K562 (cell line): ENCODE results near the gene ETV7. TPM values are rescaled to one million over a fixed set of nuclear protein-coding genes. Genes with fewer than 3 reads are reported as not detected.

Experiments
- ATF7 ChIP-seq: fragments of 450-650 bp; IDR thresholded peaks from 2 replicates; pipeline ENCODE4 v1.7.1; 2014; ENCODE audit warnings: mild to moderate bottlenecking, moderate library complexity
- CTCF ChIP-seq, 3 experiments: IDR thresholded peaks in 2 of 3; conservative IDR thresholded peaks in 1 of 3; 2 replicates each; pipeline ENCODE4 v1.5.1; 2011 to 2012; ENCODE audit warnings: low read length in 3 of 3, mild to moderate bottlenecking in 3 of 3, control low read depth in 2 of 3, improper control_type of control experiment in 1 of 3, inconsistent platforms in 1 of 3, low read depth in 1 of 3, mixed read lengths in 1 of 3, moderate library complexity in 1 of 3; ENCODE audit not compliant: insufficient read depth in 2 of 3
- ELF1 ChIP-seq: fragments of 200-800 bp; sonication (Bioruptor generic); IDR thresholded peaks from 2 replicates; pipeline ENCODE4 v1.6.1; 2016; ENCODE audit warnings: missing genetic modification characterization, missing compliant biosample characterization
- ETV6 ChIP-seq, 3 experiments: fragments of 150-350 bp in 1 of 3; sonication (generic) in 1 of 3; formaldehyde crosslinking in 1 of 3; IDR thresholded peaks; 2 replicates each; pipeline versions ENCODE4 v1.6.1 to v1.8.0; 2014 to 2022; ENCODE audit warnings: borderline replicate concordance in 2 of 3, low read depth in 2 of 3, antibody characterized with exemption in 1 of 3, low read length in 1 of 3, mild to moderate bottlenecking in 1 of 3, missing genetic modification reagents in 1 of 3
- EWSR1 ChIP-seq: fragments of 450-650 bp; IDR thresholded peaks from 2 replicates; pipeline ENCODE4 v1.6.1; 2018; ENCODE audit warnings: borderline replicate concordance, mild to moderate bottlenecking, low read depth, moderate library complexity; ENCODE audit not compliant: partially characterized antibody
- HSF4 ChIP-seq: fragments of 250-450 bp; sonication (Bioruptor Pico); IDR thresholded peaks from 2 replicates; pipeline ENCODE4 v2.1.2; 2022; ENCODE audit warnings: mild to moderate bottlenecking, moderate library complexity, borderline replicate concordance
- IFI16 ChIP-seq: fragments of 250-450 bp; sonication (Bioruptor Pico); IDR thresholded peaks from 2 replicates; pipeline ENCODE4 v2.1.2; 2022; ENCODE audit warnings: mild to moderate bottlenecking, inconsistent platforms
- KDM4B ChIP-seq, 2 experiments: fragments of 450-650 bp in 1 of 2; sonication (generic) in 1 of 2; IDR thresholded peaks; 2 replicates each; pipeline ENCODE4 v1.6.1; 2016 to 2017; ENCODE audit warnings: borderline replicate concordance in 2 of 2, antibody characterized with exemption in 1 of 2, low read depth in 1 of 2, mild to moderate bottlenecking in 1 of 2
- MEF2D ChIP-seq: conservative IDR thresholded peaks from 2 replicates; pipeline ENCODE4 v1.6.1; 2016; ENCODE audit warnings: low read depth, missing genetic modification characterization, missing compliant biosample characterization
- MTF1 ChIP-seq: fragments of 250-450 bp; sonication (Bioruptor Pico); IDR thresholded peaks from 2 replicates; pipeline ENCODE4 v1.9.0; 2021; ENCODE audit warnings: moderate library complexity, mild to moderate bottlenecking, inconsistent platforms, borderline replicate concordance
- PHTF2 ChIP-seq: fragments of 250-450 bp; sonication (Bioruptor Pico); IDR thresholded peaks from 2 replicates; pipeline ENCODE4 v1.5.0; 2021; ENCODE audit warnings: mild to moderate bottlenecking
- POLR2B ChIP-seq: fragments of 450-650 bp; IDR thresholded peaks from 2 replicates; pipeline ENCODE4 v1.6.1; 2018; ENCODE audit warnings: low read depth; ENCODE audit not compliant: partially characterized antibody
- TRIM28 ChIP-seq: fragments of 450-650 bp; IDR thresholded peaks from 2 replicates; pipeline ENCODE4 v1.6.1; 2017
- ZBTB17 ChIP-seq: fragments of 450-650 bp; formaldehyde crosslinking; IDR thresholded peaks from 2 replicates; pipeline ENCODE4 v1.4.0; 2020; ENCODE audit warnings: mild to moderate bottlenecking
- ZBTB34 ChIP-seq: fragments of 250-450 bp; sonication (Bioruptor Pico); IDR thresholded peaks from 2 replicates; pipeline ENCODE4 v1.8.0; 2021; ENCODE audit warnings: mild to moderate bottlenecking, moderate library complexity
- ZBTB43 ChIP-seq: sonication (generic); formaldehyde crosslinking; IDR thresholded peaks from 2 replicates; pipeline ENCODE4 v1.8.0; 2023; ENCODE audit warnings: mild to moderate bottlenecking, missing genetic modification reagents
- ZNF316 ChIP-seq: fragments of 450-650 bp; IDR thresholded peaks from 2 replicates; pipeline ENCODE4 v1.6.1; 2016
- ZZZ3 ChIP-seq: fragments of 450-650 bp; IDR thresholded peaks from 2 replicates; pipeline ENCODE4 v1.6.1; 2016; ENCODE audit warnings: antibody characterized with exemption, mild to moderate bottlenecking, moderate library complexity
- polyA plus RNA-seq, 8 experiments: library from polyadenylated mRNA; depleted of rRNA in 4 of 8; stranded (reverse) in 5 of 8; unstranded in 3 of 8; fragments of >200 nt; fragmentation: Nextera tagmentation in 2 of 8; fragmentation: Illumina TruSeq in 1 of 8; extraction: Ambion mirVana in 2 of 8; extraction: Trizol in 1 of 8; gene quantifications; 2 replicates each; pipeline versions ENCODE4 v1.2.1 to v1.2.3, GENCODE V29; 2011 to 2014; ENCODE audit warnings: inconsistent platforms in 1 of 8, missing spikeins in 1 of 8
- total RNA-seq, 7 experiments: library from RNA; depleted of rRNA in 6 of 7; stranded (reverse); fragments of >200 nt in 6 of 7; fragmentation: Illumina TruSeq in 2 of 7; extraction: Trizol in 2 of 7; gene quantifications; 2 replicates each; pipeline versions ENCODE4 v1.2.1 to v1.2.3, GENCODE V29; 2011 to 2021; ENCODE audit warnings: low replicate concordance in 1 of 7
- TF ChIP-seq, protein P1 (sequence below), 3 experiments: fragments of 200-800 bp in 1 of 3; fragments of 250-450 bp in 1 of 3; fragments of 450-650 bp in 1 of 3; sonication (Bioruptor Pico) in 1 of 3; sonication (Bioruptor generic) in 1 of 3; formaldehyde crosslinking in 1 of 3; IDR thresholded peaks; 2 replicates each; pipeline versions ENCODE4 v1.6.1 to v1.8.0; 2016 to 2022; ENCODE audit warnings: mild to moderate bottlenecking in 2 of 3, missing genetic modification characterization in 2 of 3, missing compliant biosample characterization in 1 of 3, moderate library complexity in 1 of 3

Gene ETV7
- total and polyA plus RNA-seq, 9 of the 15 experiments (the other 6 are each of a cell fraction or from before 2014, with no cell fraction given), result 0.07 to 0.22 (median 0.14) TPM; not detected in 3

DNA sequence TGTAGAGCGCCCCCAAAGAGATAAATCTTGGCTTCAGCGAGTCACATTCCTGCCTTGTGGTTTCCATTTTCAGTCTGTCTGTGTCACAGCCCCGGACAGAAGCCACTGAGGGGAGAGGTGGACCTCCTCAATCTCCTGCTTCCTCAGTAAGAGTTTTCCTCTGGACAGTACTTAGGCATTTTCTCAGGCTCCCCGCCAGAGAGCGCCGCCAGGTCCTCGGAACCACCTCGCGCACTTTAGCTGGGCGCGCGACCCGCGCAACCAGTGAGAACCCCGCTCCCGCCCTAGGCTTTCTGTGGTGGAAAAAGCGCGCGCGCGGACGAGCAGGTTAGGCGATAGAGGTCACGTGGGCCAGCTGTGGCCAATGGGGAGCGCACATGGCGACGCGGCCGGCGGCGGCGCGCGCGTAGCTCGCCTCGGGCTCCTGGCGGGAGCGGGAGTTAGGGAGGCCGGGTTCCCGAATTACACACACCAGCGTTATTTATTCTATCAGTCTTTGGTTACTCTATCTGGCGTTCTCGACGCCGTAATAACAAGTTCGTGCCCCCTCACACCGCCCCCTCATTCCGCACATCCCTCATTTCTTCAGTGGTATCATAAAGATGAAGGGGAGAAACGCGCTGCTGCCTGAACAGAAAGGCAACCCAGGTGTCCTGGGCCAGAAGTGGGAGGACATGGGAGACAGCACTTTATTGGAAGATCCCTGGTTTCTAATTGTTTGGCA is 35.8 kb upstream of the ETV7 start (continued):
- TF ChIP-seq, protein P1, sequence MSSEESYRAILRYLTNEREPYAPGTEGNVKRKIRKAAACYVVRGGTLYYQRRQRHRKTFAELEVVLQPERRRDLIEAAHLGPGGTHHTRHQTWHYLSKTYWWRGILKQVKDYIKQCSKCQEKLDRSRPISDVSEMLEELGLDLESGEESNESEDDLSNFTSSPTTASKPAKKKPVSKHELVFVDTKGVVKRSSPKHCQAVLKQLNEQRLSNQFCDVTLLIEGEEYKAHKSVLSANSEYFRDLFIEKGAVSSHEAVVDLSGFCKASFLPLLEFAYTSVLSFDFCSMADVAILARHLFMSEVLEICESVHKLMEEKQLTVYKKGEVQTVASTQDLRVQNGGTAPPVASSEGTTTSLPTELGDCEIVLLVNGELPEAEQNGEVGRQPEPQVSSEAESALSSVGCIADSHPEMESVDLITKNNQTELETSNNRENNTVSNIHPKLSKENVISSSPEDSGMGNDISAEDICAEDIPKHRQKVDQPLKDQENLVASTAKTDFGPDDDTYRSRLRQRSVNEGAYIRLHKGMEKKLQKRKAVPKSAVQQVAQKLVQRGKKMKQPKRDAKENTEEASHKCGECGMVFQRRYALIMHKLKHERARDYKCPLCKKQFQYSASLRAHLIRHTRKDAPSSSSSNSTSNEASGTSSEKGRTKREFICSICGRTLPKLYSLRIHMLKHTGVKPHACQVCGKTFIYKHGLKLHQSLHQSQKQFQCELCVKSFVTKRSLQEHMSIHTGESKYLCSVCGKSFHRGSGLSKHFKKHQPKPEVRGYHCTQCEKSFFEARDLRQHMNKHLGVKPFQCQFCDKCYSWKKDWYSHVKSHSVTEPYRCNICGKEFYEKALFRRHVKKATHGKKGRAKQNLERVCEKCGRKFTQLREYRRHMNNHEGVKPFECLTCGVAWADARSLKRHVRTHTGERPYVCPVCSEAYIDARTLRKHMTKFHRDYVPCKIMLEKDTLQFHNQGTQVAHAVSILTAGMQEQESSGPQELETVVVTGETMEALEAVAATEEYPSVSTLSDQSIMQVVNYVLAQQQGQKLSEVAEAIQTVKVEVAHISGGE (CRISPR knock-in tag; IDR thresholded peaks at IDR 0.05), result peak in 1 of 3 experiments; percentile 85; a peak in 2 of 6 replicates
- no peak for TF ChIP-seq ZNF316
- TF ChIP-seq EWSR1, result no peak
- TF ChIP-seq CTCF (IDR thresholded peaks at IDR 0.05 in 2 of 3, conservative IDR thresholded peaks at IDR 0.05 in 1 of 3; ENCODE audit: insufficient read depth in 2 of 3, low read depth in 1 of 3, low read length in 3 of 3), result peak; percentile 90 to 95 (median 94)
- TF ChIP-seq PHTF2, result no peak
- TF ChIP-seq ELF1 (tag), result no peak
- no peak for TF ChIP-seq MTF1 (CRISPR knock-in tag)
- TF ChIP-seq KDM4B (IDR thresholded peaks at IDR 0.05; ENCODE audit: borderline replicate concordance in 2 of 2, low read depth in 1 of 2), result no peak; a peak in 1 of 4 replicates
- peak; percentile 88 for TF ChIP-seq ATF7
- TF ChIP-seq IFI16 (CRISPR knock-in tag), result no peak
- TF ChIP-seq ZBTB34 (CRISPR knock-in tag), result no peak
- 0 out of 2 replicates have a peak, but pooled peaks have one; percentile 37 for TF ChIP-seq ZBTB17 (CRISPR knock-in tag)
- no peak for TF ChIP-seq HSF4 (CRISPR knock-in tag)
- no peak for TF ChIP-seq ETV6 (IDR thresholded peaks at IDR 0.05; ENCODE audit: borderline replicate concordance in 1 of 2, low read depth in 2 of 2, low read length in 1 of 2)
- no peak for TF ChIP-seq ETV6 (CRISPR knock-in tag; IDR thresholded peaks at IDR 0.05; ENCODE audit: borderline replicate concordance)
- no peak for TF ChIP-seq TRIM28
- no peak for TF ChIP-seq MEF2D
- peak; percentile 76 for TF ChIP-seq POLR2B
- no peak for TF ChIP-seq ZBTB43 (CRISPR knock-in tag)
- TF ChIP-seq ZZZ3, result no peak
